K562 (cell line): Measurements from ENCODE around the gene ELOB. TPM values are rescaled to one million over a fixed set of nuclear protein-coding genes. Genes with fewer than 3 reads are reported as not detected.
A peak's percentile ranks its signal among the peaks of the same experiment; 100 is the strongest.

Source experiments
- ATAC-seq: fragments of 200-7000 bp; cut with Tn5 transposase; 3 replicates; pipeline ENCODE4 v1.9.1; 2020; ENCODE audit warnings: moderate library complexity
- BruUV-seq: library from RNA; stranded (reverse); fragments of 400-500 nt; replicated peaks from 2 replicates; lab custom pipeline; 2021; lab: Mats Ljungman, UMichigan
- CTCF ChIA-PET: fragments of 300-600 bp; formaldehyde crosslinking; extraction: SDS; loops from one replicate; lab custom pipeline; 2021; ENCODE audit warnings: low intra/inter-chr PET ratio; lab: Yijun Ruan, JAX
- POLR2A ChIA-PET: fragments of 300-600, 350-650 bp; sonication (Branson Sonifier 250); formaldehyde crosslinking; extraction: SDS; loops from one replicate; lab custom pipeline; 2021; ENCODE audit warnings: antibody characterized with exemption, inconsistent platforms; lab: Yijun Ruan, JAX
- DNase-seq, 4 experiments: peaks; one replicate each; pipeline versions ENCODE4 v3.0.0 to v3.0.0-alpha.2; 2011 to 2018; ENCODE audit warnings: low spot score in 3 of 4, mixed read lengths in 3 of 4; ENCODE audit errors: extremely low read depth in 1 of 4
- FAIRE-seq: peaks from 2 replicates; lab custom pipeline; 2011; peaks lifted over from hg19 to GRCh38; lab: Jason Lieb, UNC
- H2AFZ ChIP-seq: 2 replicates; pipeline ENCODE4 v1.6.0; 2011; ENCODE audit warnings: low read depth, low read length, control low read depth, inconsistent platforms
- H3K27ac ChIP-seq: fragments of 200-600 bp; 3 replicates; pipeline ENCODE4 v1.8.0; 2011; ENCODE audit warnings: low read depth, mild to moderate bottlenecking, control low read depth, inconsistent platforms, low read length, moderate library complexity, mixed read lengths; ENCODE audit errors: extremely low read depth
- H3K27me3 ChIP-seq, 2 experiments: fragments of 300-600 bp in 1 of 2; 2 replicates in 1 of 2; 3 replicates in 1 of 2; pipeline versions ENCODE4 v1.6.0 to v1.8.0; 2011; ENCODE audit warnings: inconsistent platforms in 2 of 2, low read length in 2 of 2, mild to moderate bottlenecking in 1 of 2, mixed read lengths in 1 of 2, moderate library complexity in 1 of 2; ENCODE audit not compliant: control insufficient read depth in 2 of 2, insufficient read depth in 2 of 2
- H3K36me3 ChIP-seq: fragments of 300-600 bp; 3 replicates; pipeline ENCODE4 v1.8.0; 2011; ENCODE audit warnings: mild to moderate bottlenecking, low read length, inconsistent platforms; ENCODE audit not compliant: control insufficient read depth, insufficient read depth
- H3K4me1 ChIP-seq, 2 experiments: fragments of 200-600 bp in 1 of 2; replicated peaks in 1 of 2; 2 replicates in 1 of 2; 3 replicates in 1 of 2; pipeline versions ENCODE4 v1.5.1 to v1.8.0; 2011; ENCODE audit warnings: inconsistent platforms in 2 of 2, low read length in 2 of 2, mild to moderate bottlenecking in 1 of 2, mixed read lengths in 1 of 2, moderate library complexity in 1 of 2; ENCODE audit not compliant: control insufficient read depth in 2 of 2, insufficient read depth in 2 of 2
- H3K4me2 ChIP-seq: 2 replicates; pipeline ENCODE4 v1.6.1; 2011; ENCODE audit warnings: low read length, control low read depth, inconsistent platforms, mixed read lengths; ENCODE audit not compliant: insufficient read depth
- H3K4me3 ChIP-seq: fragments of 200-600 bp; sonication (generic), shearing (Covaris generic); 2 replicates; pipeline ENCODE4 v1.5.1; 2016; ENCODE audit warnings: control low read depth, inconsistent platforms
- H3K79me2 ChIP-seq: fragments of 200-600 bp; 3 replicates; pipeline ENCODE4 v1.8.0; 2011; ENCODE audit warnings: low read length, inconsistent platforms; ENCODE audit not compliant: control insufficient read depth, insufficient read depth
- H3K9ac ChIP-seq, 2 experiments: 2 replicates each; pipeline versions ENCODE4 v1.6.0 to v1.6.1; 2011; ENCODE audit warnings: low read depth in 2 of 2, low read length in 2 of 2, control low read depth in 1 of 2, inconsistent platforms in 1 of 2, mild to moderate bottlenecking in 1 of 2, mixed read lengths in 1 of 2; ENCODE audit not compliant: insufficient read depth in 1 of 2
- H3K9me1 ChIP-seq: one replicate; pipeline ENCODE4 v1.6.0; 2011; ENCODE audit warnings: inconsistent platforms, mild to moderate bottlenecking, low read length, moderate library complexity; ENCODE audit not compliant: control insufficient read depth, insufficient read depth
- H3K9me3 ChIP-seq: replicated peaks from 2 replicates; pipeline ENCODE4 v1.5.1; 2011; ENCODE audit warnings: low read depth, low read length, inconsistent platforms; ENCODE audit not compliant: control insufficient read depth, insufficient read depth
- H4K20me1 ChIP-seq: replicated peaks from 2 replicates; pipeline ENCODE4 v1.6.1; 2011; ENCODE audit warnings: low read length, inconsistent platforms, mixed read lengths; ENCODE audit not compliant: control insufficient read depth, insufficient read depth
- ERF ChIP-seq: fragments of 450-650 bp; formaldehyde crosslinking; IDR thresholded peaks from 2 replicates; pipeline ENCODE4 v1.4.0; 2020; ENCODE audit warnings: mild to moderate bottlenecking, mixed read lengths
- IRF9 ChIP-seq: fragments of 450-650 bp; IDR thresholded peaks from 2 replicates; pipeline ENCODE4 v1.6.1; 2016; ENCODE audit warnings: missing biosample characterization, missing genetic modification characterization
- MCM7 ChIP-seq, 2 experiments: fragments of 450-650 bp; IDR thresholded peaks; 2 replicates each; pipeline ENCODE4 v1.6.1; 2016 to 2018
- POLR3A ChIP-seq: IDR thresholded peaks from 2 replicates; pipeline ENCODE4 v1.6.1; 2011; ENCODE audit warnings: borderline replicate concordance, mild to moderate bottlenecking, moderate library complexity; ENCODE audit not compliant: insufficient read length, insufficient read depth; ENCODE audit errors: extremely low read depth
- PRDM10 ChIP-seq: fragments of 450-650 bp; IDR thresholded peaks from 2 replicates; pipeline ENCODE4 v1.6.1; 2018; ENCODE audit not compliant: partially characterized antibody
- RBFOX2 ChIP-seq: fragments of 200-400 bp; formaldehyde crosslinking; IDR thresholded peaks from 2 replicates; pipeline ENCODE4 v1.6.1; 2017; ENCODE audit warnings: low read depth, mild to moderate bottlenecking, low read length, moderate library complexity
- ZBTB9 ChIP-seq: fragments of 450-650 bp; formaldehyde crosslinking; IDR thresholded peaks from 2 replicates; pipeline ENCODE4 v1.4.0; 2020; ENCODE audit warnings: mild to moderate bottlenecking, moderate library complexity
- ZFP36 ChIP-seq: fragments of 150-350 bp; IDR thresholded peaks from 2 replicates; pipeline ENCODE4 v1.6.1; 2018; ENCODE audit warnings: low read length, low read depth; ENCODE audit not compliant: partially characterized antibody
- WGBS: fragments of 100-300 bp; shearing (Covaris generic); methylation state at CpG from one replicate; pipeline ENCODE4 v1.1.6; 2016; ENCODE audit warnings: low coverage, mixed read lengths; ENCODE audit not compliant: insufficient coverage; ENCODE audit errors: missing lambda C conversion rate; 5-methylcytosine and 5-hydroxymethylcytosine counted together
- in situ Hi-C: fragments of 300-500 bp; cut with MboI; formaldehyde crosslinking; loops from 4 replicates; pipeline ENCODE4 v1.15.0; 2018; ENCODE audit warnings: inconsistent platforms, mixed read lengths
- intact Hi-C: fragments of 100-400 bp; cut with micrococcal nuclease; formaldehyde crosslinking; loops from 2 replicates; pipeline ENCODE4 v1.14.2; 2022
- polyA plus RNA-seq, 8 experiments: library from polyadenylated mRNA; depleted of rRNA in 4 of 8; stranded (reverse) in 5 of 8; unstranded in 3 of 8; fragments of >200 nt; fragmentation: Nextera tagmentation in 2 of 8; fragmentation: Illumina TruSeq in 1 of 8; extraction: Ambion mirVana in 2 of 8; extraction: Trizol in 1 of 8; gene quantifications; 2 replicates each; pipeline versions ENCODE4 v1.2.1 to v1.2.3, GENCODE V29; 2011 to 2014; ENCODE audit warnings: inconsistent platforms in 1 of 8, missing spikeins in 1 of 8
- total RNA-seq, 7 experiments: library from RNA; depleted of rRNA in 6 of 7; stranded (reverse); fragments of >200 nt in 6 of 7; fragmentation: Illumina TruSeq in 2 of 7; extraction: Trizol in 2 of 7; gene quantifications; 2 replicates each; pipeline versions ENCODE4 v1.2.1 to v1.2.3, GENCODE V29; 2011 to 2021; ENCODE audit warnings: low replicate concordance in 1 of 7

The ELOB gene
- total and polyA plus RNA-seq, 9 of the 15 experiments (the other 6 are each of a cell fraction or from before 2014, with no cell fraction given): 63.2 to 791 (median 237) TPM

GRCh38 chr16:2741168-2741567 is 35.9 kb downstream of the ELOB start:
- H3K27ac ChIP-seq: no peak overlapping the region
- H3K9ac ChIP-seq: peak overlapping the region in 1 of 2 experiments; percentile 80; a peak in 2 of 4 replicates
- ATAC-seq (no peak), FAIRE-seq (no peak), DNase-seq (no peak)
- in situ Hi-C loops (no loop called here), intact Hi-C loops (no loop called here)
- TF ChIP-seq IRF9 (tag): no peak
- TF ChIP-seq ZFP36: peak; percentile 55
- no peaks in the 10 kb centered on the region for H4K20me1 ChIP-seq
- WGBS: 59% methylated on average over 4 of the region's 4 CpGs
- H3K4me1 ChIP-seq: peaks cover 7 to 51% of the 10 kb centered on the region in 2 experiments; a peak in 4 of 5 replicates
- no peaks in the 10 kb centered on the region for H3K9me1 ChIP-seq
- BruUV-seq: no TSS peak
- no peak overlapping the region for H3K4me2 ChIP-seq
- ChIA-PET POLR2A (interaction anchor here (0.5 to 4.3 kb wide), 7 partner anchors 10 to 586 kb away, joined by 3 to 51 read pairs (median 4); partner anchors contain the start of genes SRRM2 and TRAF7), CTCF (no interaction called here)
- no peak overlapping the region for H3K4me3 ChIP-seq
- H3K9me3 ChIP-seq: no peaks in the 10 kb centered on the region
- H3K36me3 ChIP-seq: no peaks in the 10 kb centered on the region
- H2AFZ ChIP-seq: no peak overlapping the region
- no peaks in the 10 kb centered on the region for H3K79me2 ChIP-seq
- no peaks in the 10 kb centered on the region for H3K27me3 ChIP-seq

GRCh38 chr16:2740476-2740875 is 36.6 kb downstream of the ELOB start:
- ChIA-PET POLR2A (interaction anchor here (1.5 to 4.3 kb wide), 3 partner anchors 11 to 29 kb away, joined by 4 to 51 read pairs (median 8); partner anchors contain the start of gene SRRM2), CTCF (no interaction called here)
- ATAC-seq (no peak), FAIRE-seq (no peak), DNase-seq (no peak)
- Histone ChIP-seq H3K9me1 (no peaks in the 10 kb centered on the region), H2AFZ (no peak overlapping the region), H3K4me2 (no peak overlapping the region), H4K20me1 (no peaks in the 10 kb centered on the region), H3K4me1 (peaks cover 7 to 45% of the 10 kb centered on the region in 2 experiments; a peak in 4 of 5 replicates), H3K9ac (peak overlapping the region in 1 of 2 experiments; percentile 90; a peak in 2 of 4 replicates), H3K36me3 (no peaks in the 10 kb centered on the region), H3K4me3 (no peak overlapping the region), H3K79me2 (no peaks in the 10 kb centered on the region), H3K27ac (no peak overlapping the region), H3K9me3 (no peaks in the 10 kb centered on the region), H3K27me3 (no peaks in the 10 kb centered on the region)
- in situ Hi-C loops (no loop called here), intact Hi-C loops (no loop called here)
- 62% methylated on average over 6 of the region's 6 CpGs for WGBS
- BruUV-seq: no TSS peak
- TF ChIP-seq POLR3A (no peak), MCM7 (IDR thresholded peaks at IDR 0.05) (no peak), ERF (CRISPR knock-in tag) (no peak), PRDM10 (no peak), ZBTB9 (CRISPR knock-in tag) (no peak), RBFOX2 (no peak)
